Loucy (cell line): ENCODE measurements around the gene PARK7.

Source experiments
- CTCF ChIP-seq: fragments of 200-600 bp; sonication (generic); conservative IDR thresholded peaks from 2 replicates; pipeline ENCODE4 v1.5.1; 2014; ENCODE audit warnings: mild to moderate bottlenecking, antibody characterized with exemption, low read length
- EZH2phosphoT487 ChIP-seq: fragments of 200-600 bp; IDR thresholded peaks from 2 replicates; pipeline ENCODE4 v1.6.1; 2018; ENCODE audit warnings: antibody characterized with exemption, mild to moderate bottlenecking, moderate library complexity, borderline replicate concordance

DNA sequence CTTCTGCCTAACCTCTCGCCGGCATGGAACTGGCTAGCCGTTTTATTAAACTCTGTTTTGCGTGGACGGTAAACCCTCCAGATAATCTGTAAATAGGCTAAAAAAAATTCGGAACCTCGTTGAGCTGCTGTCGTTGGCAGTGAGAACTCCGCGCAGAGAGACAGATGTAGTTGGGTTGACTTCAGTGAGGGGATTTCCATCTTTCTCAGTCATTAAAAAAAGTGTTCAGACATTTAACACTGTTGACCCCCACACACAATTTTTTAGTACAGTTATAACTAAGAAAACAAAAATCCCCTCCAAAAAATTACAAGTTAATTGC, 464 bp downstream of the PARK7 start:
- TF ChIP-seq EZH2phosphoT487 = no peak
- TF ChIP-seq CTCF = no peak
